HG03354 (cell line): ENCODE measurements around the gene PRRT1.
"Not testable (repeated sequence)": the region's sequence is repeated elsewhere in the genome, so short reads cannot be mapped to it uniquely, and the experiment has no call there.

Source experiments
- ATAC-seq: cut with Tn5 transposase; IDR thresholded peaks from one replicate; pipeline ENCODE4 v1.9.1; 2021; ENCODE audit warnings: mild to moderate bottlenecking; ENCODE audit not compliant: unreplicated experiment, poor library complexity, severe bottlenecking

The PRRT1 gene

DNA sequence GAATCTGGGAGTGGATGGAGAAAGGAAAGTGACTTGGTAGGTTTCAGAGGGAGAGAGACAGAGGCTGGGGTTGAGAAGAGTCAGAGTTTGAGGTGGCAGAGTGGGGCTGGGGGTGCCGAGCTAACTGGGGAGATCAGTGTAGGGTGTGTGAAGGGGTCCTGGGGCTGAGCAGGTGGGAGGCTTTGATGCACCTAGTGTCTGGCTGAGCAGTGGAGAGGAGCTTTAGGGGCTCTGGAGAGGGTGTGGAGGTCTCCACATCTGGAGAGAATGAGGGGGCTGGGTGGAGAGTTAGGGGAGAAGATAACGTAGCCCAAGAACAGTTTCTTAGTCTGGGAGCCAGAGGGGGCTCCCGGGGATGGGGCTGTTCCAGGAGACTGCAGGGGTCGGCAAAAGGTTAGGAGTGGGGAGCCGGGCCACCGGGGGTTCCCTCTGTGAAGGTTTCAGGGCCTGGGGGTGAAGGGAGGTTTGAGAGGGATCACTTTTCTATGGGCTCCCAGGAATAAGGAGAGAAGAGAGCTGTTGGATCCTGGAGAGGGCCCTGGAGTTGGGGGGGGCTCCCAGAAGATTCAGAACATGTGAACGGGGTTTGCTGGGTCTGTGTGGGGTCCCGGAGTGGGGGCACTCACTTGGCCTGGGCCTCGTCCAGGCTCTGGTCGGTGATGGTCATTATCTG lies 37.5 kb upstream of the PRRT1 start:
- ATAC-seq, result no peak

DNA sequence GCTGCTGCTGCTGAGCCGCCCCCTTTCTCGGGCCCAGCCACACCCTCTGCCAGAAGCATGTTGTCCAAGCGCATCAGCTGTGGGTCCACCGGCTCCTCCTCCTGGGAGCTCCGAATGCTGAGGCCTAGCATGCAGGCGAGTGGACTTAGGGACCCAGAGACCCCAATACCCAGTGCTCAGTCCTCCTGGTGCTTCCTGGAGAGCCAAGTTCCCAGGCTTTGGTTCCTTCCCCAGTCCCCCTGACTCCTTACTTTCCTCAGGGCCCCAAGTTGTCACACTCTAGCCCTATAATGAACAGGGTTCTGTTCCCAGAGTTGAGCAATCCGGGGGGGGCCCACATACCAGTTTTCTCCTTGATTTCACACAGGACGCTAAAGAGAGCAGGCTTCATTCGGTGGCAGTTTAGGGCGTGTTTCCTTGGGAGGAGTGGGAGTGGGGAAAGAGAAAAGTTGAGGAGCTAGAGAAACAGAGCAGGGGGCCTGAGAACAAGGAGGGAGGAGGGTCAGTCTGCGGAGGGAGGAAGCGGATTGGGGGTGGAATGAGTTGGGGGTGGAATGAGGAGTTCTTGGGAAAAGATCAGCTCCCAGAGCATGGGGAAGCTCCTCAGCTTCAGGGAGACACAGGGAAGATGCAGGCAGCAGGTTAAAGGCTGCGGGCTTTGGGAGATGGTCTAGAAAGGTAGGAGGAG lies 36.8 kb upstream of the PRRT1 start:
- ATAC-seq, result no peak

DNA sequence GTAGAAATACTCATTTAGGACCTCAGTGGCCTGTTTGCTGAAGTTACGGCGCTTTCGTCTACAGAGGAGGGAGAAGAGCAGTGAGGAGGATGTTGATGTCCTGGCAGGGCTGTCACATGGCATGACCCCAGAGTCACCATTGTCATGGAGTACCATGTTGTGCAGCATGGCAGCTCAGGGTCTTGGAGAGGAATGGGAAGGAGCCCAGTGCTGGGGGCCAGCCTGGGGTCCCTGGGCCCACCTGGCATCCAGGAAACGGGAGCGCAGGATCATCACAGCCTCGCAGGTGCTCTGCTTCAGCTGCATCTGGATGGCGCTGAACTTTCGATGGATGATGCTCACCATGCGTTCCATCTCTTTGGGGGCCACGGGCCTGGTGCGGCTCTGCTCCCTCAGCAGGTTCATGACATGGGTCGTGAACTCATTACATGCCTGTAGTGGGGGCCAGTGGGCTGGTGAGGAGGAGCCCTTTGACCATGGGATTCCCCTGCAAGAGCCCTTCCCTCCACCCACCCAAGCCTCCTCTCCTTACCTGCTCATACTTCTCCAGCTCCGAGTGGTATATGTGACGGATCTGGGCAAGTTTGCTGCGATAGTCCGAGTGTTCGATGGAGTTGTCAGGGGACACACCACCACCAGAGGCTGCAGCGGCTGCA lies 36.1 kb upstream of the PRRT1 start:
- not testable (repeated sequence) for ATAC-seq

DNA sequence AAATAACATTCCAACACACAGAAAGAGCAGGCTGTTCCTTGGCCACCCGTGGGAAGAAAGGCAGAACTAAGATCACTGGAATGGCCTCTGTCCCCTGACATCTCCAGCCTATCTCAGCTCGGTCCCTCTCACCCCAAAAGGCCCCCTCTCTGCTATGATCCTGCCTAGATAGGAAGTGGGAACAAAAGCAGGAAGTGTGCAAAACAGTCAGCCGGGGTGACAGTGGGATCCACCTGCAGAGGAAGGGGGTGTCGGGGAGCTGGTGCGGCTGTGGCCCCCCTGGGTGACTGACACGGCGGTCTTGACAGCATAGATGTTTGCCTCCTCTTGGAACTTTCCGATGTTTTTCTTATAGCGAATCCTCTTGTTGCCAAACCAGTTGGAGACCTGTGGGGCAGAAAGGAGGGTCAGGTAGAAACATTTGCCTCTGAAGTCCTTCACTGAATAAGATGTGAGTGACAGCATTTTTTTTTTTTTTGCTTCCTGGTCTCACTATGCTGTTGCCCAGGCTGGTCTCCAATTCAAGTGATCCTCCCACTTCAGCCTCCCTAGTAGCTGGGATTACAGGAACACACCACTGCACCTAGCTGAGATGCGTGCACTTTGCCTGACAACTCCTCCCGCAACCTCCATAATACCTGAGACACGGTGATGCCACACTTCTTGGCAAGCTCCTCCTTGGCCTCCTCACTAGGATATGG lies 35.4 kb upstream of the PRRT1 start:
- ATAC-seq, result no peak

DNA sequence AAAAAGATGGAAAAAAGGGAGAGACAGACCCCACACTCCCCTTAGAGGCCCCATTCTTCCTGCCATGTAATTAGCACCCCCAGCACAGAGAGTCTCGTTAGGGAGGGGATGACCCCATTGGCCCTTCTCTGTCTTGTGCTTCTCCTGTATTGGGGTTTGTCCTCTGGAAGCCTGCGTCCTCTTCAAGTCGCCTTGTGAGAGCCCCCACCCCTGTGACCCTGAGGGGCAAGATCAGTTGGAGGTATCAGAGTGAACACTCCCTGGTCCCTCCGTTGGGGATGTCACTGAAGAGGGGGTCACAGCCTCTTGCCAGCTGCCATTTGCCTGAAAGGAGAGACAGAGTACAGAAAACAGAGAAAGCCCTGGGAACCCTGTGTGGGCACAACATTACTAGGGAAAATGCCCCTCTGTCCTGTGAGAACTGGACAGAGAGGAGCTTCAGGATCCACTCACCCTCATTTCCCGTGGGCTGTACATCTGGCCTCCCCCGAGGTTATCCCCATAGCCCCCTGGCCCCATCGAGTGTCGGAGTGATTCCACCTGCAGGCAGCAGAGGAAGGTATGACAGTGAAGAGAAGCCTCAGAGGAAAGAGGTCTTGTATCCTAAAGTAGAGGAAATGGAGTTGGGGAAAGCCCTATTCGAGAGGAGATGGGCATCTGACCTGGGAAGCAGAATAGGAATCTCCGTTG lies 34.6 kb upstream of the PRRT1 start:
- not testable (repeated sequence) for ATAC-seq

DNA sequence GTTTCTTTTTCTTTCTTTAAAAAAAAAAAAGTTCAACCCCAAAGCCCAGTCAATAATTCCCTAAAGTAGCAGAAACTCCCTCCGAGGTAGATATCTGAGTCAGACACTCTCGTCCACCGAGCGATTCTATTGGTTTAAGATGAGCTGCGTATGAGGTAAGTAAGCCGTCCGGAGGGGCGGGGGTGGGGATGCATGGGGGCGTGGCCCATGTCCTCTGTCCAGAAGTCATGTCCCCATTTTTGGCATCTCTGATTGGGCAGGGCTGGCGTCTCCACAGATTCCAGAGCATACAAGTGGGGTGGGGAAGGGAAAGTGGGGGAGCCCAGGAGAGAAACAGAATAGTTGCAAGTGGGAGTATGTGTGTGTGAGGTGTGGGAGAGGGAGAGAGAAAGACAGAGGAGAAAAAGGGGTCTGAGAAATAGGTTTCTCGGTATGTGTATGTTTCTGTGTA lies 34.0 kb upstream of the PRRT1 start:
- not testable (repeated sequence) for ATAC-seq

DNA sequence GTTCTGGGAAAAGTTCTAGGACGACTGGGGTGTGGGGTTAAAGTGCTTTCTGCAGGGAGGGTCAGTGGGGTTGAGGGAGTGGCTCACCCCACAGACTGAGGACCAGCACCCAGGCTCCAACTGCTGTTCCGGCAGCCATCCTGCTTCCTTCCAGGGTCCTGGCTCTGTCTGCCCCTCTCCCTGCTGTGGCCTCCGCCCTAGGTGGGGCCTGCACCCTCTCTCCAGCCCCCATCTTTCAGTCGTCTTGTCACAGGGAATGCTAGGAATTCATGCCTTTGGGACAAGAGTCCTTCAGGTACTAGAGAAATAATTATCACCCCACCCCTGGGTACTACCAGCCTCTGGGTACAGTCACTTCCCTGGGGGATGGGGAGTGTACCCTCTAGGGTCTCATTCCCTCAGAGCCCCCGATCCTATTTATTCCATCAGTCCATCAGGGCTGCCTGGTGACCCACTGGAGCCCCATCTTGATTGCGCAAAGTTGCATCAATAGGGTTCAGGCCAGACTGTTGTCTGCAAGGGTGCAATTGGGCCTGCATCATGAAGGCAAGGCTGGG lies 32.4 kb upstream of the PRRT1 start, which contains the start of gene AGER:
Gene AGER (minus strand): TSS at position 170 of the 557 bp plus-strand sequence. CDS start 31 bp downstream, at position 139.
- no peak for ATAC-seq

DNA sequence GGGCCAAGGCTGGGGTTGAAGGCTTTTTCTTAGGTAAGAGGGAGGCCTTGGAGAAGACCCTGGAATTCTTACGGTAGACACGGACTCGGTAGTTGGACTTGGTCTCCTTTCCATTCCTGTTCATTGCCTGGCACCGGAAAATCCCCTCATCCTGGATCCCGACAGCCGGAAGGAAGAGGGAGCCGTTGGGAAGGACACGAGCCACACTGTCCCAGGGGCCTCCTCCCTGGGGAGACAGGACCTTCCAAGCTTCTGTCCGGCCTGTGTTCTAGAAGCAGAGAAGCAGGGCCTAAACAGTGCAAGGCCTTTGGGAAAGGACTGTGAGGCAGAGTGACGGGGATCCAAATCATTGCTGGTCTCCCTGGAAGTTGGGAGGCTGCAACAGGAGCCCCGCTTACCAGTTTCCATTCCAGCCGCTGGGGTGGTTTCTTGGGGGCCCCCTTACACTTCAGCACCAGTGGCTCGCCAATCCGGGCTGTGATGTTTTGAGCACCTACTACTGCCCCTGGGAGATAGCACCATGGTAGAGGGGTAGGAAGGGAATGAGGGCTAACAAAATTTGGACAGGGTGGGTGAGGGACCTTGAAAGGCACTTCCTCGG lies 31.8 kb upstream of the PRRT1 start:
- no peak for ATAC-seq

DNA sequence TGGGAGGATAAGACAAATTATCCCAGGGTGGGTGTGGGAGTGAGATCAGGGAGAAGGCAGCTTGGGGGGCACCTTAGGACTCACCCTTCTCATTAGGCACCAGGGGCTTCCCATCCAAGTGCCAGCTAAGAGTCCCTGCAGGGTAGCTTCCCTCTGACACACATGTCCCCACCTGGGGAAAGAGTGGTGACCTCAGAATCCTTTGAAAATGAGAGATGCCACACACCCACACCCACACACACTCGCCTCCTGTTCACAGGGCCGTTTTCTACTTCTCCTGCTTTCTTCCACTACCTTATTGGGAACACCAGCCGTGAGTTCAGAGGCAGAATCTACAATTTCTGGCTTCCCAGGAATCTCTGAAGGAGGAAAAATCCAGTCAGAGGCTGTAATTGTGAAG lies 31.3 kb upstream of the PRRT1 start:
- no peak for ATAC-seq

DNA sequence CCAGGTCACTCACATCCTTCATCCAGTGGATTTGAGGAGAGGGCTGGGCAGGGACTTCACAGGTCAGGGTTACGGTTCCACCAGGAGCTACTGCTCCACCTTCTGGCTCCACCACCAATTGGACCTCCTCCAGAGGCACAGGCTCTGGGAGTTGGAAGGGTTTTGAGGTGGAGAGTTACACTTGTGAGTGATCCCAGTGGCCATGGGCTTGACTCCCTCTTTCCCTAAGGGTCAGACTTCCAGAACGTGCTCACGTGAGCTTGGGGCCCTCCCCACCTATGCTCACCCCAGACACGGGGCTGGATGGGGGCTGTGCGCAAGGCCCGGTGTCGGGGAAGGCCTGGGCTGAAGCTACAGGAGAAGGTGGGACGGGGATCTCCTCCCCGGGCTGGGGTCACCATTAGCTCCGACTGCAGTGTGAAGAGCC lies 30.8 kb upstream of the PRRT1 start:
- no peak for ATAC-seq

DNA sequence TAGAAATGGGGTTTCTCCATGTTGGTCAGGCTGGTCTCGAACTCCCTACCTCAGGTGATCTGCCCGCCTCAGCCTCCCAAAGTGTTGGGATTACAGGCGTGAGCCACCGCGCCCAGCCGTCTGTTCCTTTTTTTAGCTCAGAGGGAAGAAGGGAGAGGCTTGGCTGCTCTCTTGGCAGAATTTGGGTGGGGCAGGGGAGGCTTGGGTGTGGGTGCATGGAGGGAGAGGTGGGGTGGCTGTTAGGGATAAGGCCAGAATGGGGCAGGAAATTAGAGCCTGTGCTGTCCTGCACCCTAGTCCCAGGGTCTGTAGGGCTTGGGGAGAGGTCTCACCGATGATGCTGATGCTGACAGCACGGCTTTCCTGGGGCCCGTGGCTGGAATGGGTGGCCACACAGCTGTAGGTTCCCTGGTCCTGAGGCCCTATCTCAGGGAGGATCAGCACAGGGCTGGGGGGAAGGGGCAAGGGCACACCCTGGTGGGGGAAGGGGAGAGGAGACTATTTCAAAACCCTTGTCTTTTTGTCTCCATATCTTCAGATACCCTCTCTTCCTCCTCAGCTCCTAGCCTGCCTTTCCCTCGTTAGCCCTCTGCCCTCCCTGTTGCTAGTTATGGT lies 30.3 kb upstream of the PRRT1 start:
- no peak for ATAC-seq

DNA sequence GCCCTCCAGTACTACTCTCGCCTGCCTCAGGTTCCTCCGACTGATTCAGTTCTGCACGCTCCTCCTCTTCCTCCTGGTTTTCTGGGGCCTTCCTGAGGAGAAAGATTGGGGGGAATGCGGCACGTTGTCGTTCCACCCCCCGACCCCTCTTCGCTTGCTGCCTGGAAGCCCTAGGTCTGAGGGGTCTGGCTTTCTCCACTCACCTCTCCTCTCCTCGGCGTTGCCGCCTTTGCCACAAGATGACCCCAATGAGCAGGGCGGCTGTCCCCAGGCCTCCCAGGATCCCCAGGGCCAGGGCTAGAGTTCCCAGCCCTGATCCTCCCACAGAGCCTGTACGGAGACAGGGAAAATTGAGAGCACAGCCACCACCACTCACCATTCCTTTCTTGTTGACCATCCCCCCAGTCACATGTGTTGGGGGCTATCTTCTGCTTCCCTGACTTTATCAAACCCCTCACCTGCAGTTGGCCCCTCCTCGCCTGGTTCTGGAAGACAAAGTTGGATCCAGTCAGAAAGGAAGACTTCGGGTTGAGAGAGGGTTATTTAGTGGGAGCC lies 29.5 kb upstream of the PRRT1 start:
- ATAC-seq, result no peak

DNA sequence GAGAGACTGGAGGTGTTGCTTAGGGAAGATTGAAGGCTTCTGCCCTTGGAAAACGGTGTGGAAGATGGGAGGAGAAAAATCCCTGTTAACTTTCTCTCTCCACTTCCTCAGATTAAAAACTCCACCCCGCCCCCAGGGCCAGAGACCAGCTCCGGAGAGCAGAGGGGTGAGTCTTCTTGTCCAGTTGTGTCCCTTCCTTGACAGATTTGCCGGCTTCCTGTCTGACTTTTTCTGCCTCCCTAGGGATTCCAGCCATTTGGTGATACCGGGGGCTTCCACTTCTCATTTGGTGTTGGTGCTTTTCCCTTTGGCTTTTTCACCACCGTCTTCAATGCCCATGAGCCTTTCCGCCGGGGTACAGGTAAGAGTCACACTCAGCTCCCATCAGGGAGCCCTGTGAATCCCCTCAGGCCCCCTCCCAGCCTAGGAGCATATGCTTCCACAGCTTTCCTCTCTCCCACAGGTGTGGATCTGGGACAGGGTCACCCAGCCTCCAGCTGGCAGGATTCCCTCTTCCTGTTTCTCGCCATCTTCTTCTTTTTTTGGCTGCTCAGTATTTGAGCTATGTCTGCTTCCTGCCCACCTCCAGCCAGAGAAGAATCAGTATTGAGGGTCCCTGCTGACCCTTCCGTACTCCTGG lies 28.1 kb upstream of the PRRT1 start:
- ATAC-seq, result no peak

DNA sequence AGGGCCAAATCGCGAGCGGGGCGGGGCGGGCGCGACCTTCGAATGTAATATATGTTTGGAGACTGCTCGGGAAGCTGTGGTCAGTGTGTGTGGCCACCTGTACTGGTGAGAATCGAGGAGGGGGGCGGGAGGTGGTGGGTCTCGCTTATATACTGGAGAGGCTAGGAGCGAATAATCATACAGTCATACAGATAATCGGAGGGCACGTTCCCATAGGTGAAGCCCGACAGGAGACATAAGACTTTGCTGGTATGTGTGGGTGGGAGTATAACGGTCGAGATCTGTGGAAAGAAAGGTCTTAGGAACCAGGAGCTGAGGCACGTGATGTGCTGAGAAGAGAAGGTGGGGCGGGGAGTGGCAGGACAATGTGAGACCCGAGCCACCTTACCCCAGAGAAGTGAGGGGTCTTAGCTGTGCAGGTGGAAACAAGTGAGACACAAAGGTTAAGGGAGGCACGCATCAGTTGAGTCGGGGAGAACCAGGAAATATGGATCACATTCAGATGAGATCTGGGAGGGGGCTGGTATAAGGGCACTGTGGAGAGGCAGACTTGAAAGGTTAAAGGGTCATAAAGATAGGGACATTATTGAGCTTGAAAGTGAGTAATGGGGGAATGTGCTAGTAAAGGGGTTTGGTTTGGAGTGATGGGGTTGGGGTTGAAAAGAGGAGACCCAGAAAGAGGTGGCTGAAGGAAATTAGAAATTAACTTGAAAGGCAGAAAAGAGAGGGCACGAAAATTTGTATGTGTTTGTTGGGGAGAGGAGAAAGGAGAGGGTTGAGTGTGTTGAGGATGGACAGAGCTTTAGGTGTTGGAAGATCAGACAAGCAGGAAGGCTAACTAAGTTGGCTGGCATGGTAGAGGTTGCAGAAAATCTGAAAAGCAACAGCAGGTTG lies 27.1 kb upstream of the PRRT1 start:
- no peak for ATAC-seq

DNA sequence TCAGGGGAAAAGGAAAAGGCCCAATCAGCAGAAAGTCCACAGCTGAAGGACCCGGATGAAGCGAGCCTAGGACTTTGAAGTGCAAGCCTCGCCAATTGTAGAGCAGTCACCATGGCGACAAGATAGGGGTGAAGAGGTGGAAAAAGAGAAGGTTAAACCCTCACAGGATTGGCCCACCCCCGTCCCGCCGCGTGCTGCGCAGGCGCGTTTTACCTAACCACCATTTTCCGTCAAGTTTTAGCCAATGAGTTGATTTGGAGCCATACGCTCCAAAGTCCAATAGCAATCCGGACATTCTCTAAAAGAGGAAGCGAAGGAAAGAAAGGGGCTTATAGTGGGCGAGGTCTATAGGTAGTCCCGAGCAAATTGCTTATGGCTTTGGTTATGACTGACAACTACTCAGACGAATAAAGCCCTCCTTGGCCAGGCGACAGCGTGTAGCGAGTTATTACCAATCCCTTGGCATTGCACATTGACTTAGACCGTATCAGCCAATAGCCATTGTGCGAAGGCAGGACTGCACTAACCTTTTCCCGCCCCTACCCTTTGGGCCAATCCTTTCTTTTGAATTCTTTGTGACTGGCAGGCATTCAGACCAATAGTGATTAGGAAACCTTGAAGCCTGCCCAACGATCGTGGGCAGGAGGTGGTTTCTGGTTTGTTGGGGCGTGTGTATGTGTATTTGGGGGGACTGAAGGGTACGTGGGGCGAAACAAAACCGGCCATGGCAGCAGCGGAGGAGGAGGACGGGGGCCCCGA lies 26.2 kb upstream of the PRRT1 start, which contains the start of gene RNF5:
Gene RNF5 (plus strand): TSS at position 618 of the 759 bp plus-strand sequence. CDS start 107 bp downstream, at position 725.
- peak; percentile 83 for ATAC-seq

DNA sequence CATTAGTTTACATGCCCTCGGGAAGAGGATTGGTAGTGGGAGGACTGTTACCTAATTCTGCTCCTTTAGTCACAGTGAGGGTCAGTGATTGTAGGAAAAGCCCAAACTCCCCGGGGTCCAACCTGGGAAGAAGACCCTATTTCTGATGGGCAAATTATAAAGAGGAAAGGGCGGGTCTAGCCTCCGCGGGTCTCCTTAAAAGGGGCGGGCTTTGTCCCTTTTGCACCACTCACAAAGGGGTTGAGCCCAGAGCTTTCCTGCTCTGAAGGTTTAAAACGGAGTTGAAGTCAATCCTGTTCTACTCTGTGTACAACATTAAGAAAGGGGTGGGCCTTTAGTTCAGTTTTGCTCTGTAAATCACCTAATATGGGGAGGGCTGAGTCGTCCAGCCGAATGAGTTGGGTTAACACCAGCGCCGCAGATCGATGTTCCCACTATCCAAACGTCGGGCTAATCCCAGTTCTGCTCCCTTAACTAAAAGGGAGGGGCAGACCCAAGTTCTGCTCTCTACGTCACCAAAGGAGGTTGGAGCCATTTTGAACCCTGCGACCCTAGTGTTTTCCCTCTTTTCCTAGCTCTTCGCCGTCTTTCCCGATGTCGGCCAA lies 25.5 kb upstream of the PRRT1 start:
- peak; percentile 11 for ATAC-seq
